ENCODE measurements around the gene AGBL2.
"Not testable (repeated sequence)": the region's sequence is repeated elsewhere in the genome, so short reads cannot be mapped to it uniquely, and the experiment has no call there.

Gene AGBL2

GRCh38 chr11:47691979-47692378 is 23.2 kb downstream of the AGBL2 start:
- DNase-seq (ENCODE audit: low read depth in 2 of 2), result no peak

GRCh38 chr11:47689480-47689879 is 25.7 kb downstream of the AGBL2 start:
- no peak for DNase-seq (ENCODE audit: low read depth in 2 of 2)

- no peak for DNase-seq (ENCODE audit: low read depth in 2 of 2)
Measured at GRCh38 chr11:47688991-47689390, 26.2 kb downstream of the AGBL2 start.

GRCh38 chr11:47688111-47688510 is 27.1 kb downstream of the AGBL2 start:
- DNase-seq (ENCODE audit: low read depth in 2 of 2), result no peak

- not testable (repeated sequence) for DNase-seq (ENCODE audit: low read depth in 2 of 2)
Measured at GRCh38 chr11:47686704-47687103, 28.5 kb downstream of the AGBL2 start.

- no peak for DNase-seq (ENCODE audit: low read depth in 2 of 2)
Measured at GRCh38 chr11:47686151-47686550, 29.0 kb downstream of the AGBL2 start.

GRCh38 chr11:47675851-47676250 is 39.3 kb downstream of the AGBL2 start:
- DNase-seq (ENCODE audit: low read depth in 2 of 2), result no peak

- DNase-seq (ENCODE audit: low read depth in 2 of 2), result no peak
Measured at GRCh38 chr11:47672283-47672730, 42.9 kb downstream of the AGBL2 start.

- no peak for DNase-seq (ENCODE audit: low read depth in 2 of 2)
Measured at GRCh38 chr11:47669856-47670255, 45.3 kb downstream of the AGBL2 start.

- DNase-seq (ENCODE audit: low read depth in 2 of 2), result no peak
Measured at GRCh38 chr11:47668665-47669064, 46.5 kb downstream of the AGBL2 start.

- DNase-seq (ENCODE audit: low read depth in 2 of 2), result no peak
Measured at GRCh38 chr11:47667555-47667954, 47.6 kb downstream of the AGBL2 start.

GRCh38 chr11:47667135-47667534 is 48.0 kb downstream of the AGBL2 start:
- no peak for DNase-seq (ENCODE audit: low read depth in 2 of 2)

- DNase-seq (ENCODE audit: low read depth in 2 of 2), result not testable (repeated sequence)
Measured at GRCh38 chr11:47664936-47665335, 50.2 kb downstream of the AGBL2 start.

GRCh38 chr11:47661245-47661644 is 53.9 kb downstream of the AGBL2 start:
- DNase-seq (ENCODE audit: low read depth in 2 of 2), result no peak

- DNase-seq (ENCODE audit: low read depth in 2 of 2), result no peak
Measured at GRCh38 chr11:47659276-47659675, 55.9 kb downstream of the AGBL2 start.

GRCh38 chr11:47656260-47656885 is 58.8 kb downstream of the AGBL2 start:
- no peak for DNase-seq (ENCODE audit: low read depth in 2 of 2)

GRCh38 chr11:47651818-47652469 is 63.2 kb downstream of the AGBL2 start:
- DNase-seq (ENCODE audit: low read depth in 2 of 2), result no peak

- no peak for DNase-seq (ENCODE audit: low read depth in 2 of 2)
Measured at GRCh38 chr11:47649276-47649675, 65.9 kb downstream of the AGBL2 start.

GRCh38 chr11:47646019-47646418 is 69.2 kb downstream of the AGBL2 start:
- no peak for DNase-seq (ENCODE audit: low read depth in 2 of 2)

- DNase-seq (ENCODE audit: low read depth in 2 of 2), result no peak
Measured at GRCh38 chr11:47645500-47645899, 69.7 kb downstream of the AGBL2 start.

GRCh38 chr11:47642099-47642855 is 72.9 kb downstream of the AGBL2 start, which contains the start of gene MTCH2:
Gene MTCH2, minus strand, starts transcription at chr11:47642559. Its CDS starts 94 bp downstream, at chr11:47642465.
- DNase-seq (ENCODE audit: low read depth in 2 of 2), result peak; percentile 92 to 93

GRCh38 chr11:47641600-47642098 is 73.5 kb downstream of the AGBL2 start:
- DNase-seq (ENCODE audit: low read depth in 2 of 2), result no peak
